GM04503 (cell line): ENCODE results near the gene SPRR2A.
"Not testable (repeated sequence)": the region's sequence is repeated elsewhere in the genome, so short reads cannot be mapped to it uniquely, and the experiment has no call there.

Experiments
- DNase-seq: peaks from one replicate; pipeline ENCODE4 v3.0.0-alpha.2; 2012; ENCODE audit warnings: low read depth

The SPRR2A gene

GRCh38 chr1:153024413-153024812, 32.9 kb downstream of the SPRR2A start:
- DNase-seq: no peak

DNA sequence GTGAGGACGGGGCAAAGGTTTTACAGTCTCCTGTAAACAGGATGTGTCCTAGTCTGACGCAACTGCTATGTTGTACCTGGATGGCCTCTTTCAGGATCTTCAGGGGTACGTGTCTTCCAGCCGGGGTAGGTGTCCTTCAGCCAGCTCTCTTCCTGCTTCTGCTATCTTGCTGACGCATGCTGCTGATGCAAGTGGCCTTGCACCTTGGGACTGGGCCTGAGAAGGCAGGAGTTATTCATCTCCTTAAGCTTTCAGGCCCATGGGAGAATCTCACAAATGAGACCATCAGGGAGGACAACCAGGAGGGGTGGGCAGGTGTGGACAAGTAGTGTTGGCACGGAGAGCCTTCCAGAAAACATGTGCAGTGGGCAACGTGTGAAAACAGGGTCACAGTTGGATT, 34.2 kb downstream of the SPRR2A start:
- no peak for DNase-seq

- not testable (repeated sequence) for DNase-seq
These were observed 35.0 kb downstream of the SPRR2A start for GRCh38 chr1:153022340-153022739.

- not testable (repeated sequence) for DNase-seq
These were observed 35.5 kb downstream of the SPRR2A start for GRCh38 chr1:153021829-153022228.

GRCh38 chr1:153011235-153011758, 46.0 kb downstream of the SPRR2A start:
- not testable (repeated sequence) for DNase-seq
